Measurements from ENCODE around the gene ILDR2.

DNA sequence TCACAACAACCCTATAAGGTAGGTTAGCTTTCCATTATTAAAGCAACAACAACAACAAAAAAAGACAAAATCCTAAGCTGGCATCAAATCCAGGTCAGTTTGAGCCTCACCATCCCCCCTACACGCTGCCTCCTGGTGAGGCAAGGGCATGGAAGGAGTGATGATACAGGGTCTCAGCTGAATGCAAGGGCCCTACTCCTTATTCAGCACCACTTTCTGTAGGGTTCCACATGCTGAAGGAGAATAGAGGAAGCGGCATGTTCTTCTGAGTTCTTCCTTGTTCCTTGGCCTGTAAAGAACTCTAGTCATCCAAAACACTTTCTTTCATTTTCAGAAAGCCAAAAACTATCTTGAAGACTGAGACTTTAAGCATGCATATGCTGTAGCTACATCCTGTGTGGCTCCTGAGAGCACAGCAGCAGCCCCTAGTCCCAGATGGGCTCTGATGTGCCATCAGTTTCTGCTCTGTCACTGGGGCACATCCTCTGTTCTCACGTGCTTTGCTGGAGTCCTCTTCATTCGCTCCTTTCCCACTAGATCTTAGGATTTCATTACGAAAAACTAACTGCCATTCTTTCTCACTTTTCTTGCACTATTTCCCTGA, 6.2 kb downstream of the ILDR2 start:
- TF ChIP-seq REST (IDR thresholded peaks at IDR 0.05; ENCODE audit: borderline replicate concordance), result no peak
- no peak for TF ChIP-seq REST (CRISPR knock-in tag; IDR thresholded peaks at IDR 0.05; ENCODE audit: low read depth)
- TF ChIP-seq TEAD1 (CRISPR knock-in tag; IDR thresholded peaks at IDR 0.05), result no peak
- no peak for TF ChIP-seq ZNF121 (CRISPR knock-in tag; conservative IDR thresholded peaks at IDR 0.05)
- no peak for TF ChIP-seq SP1 (CRISPR knock-in tag; IDR thresholded peaks at IDR 0.05)
- no peak for TF ChIP-seq CTCF (IDR thresholded peaks at IDR 0.05 in 2 of 3, conservative IDR thresholded peaks at IDR 0.05 in 1 of 3; ENCODE audit: insufficient read depth in 2 of 3, low read depth in 1 of 3, low read length in 3 of 3)

Data from K562 (cell line).